NCI-H526 treated with DMSO at 0.1 percent for 48 hours (cell line): ENCODE measurements around the gene TGFBI.
A peak's percentile ranks its signal among the peaks of the same experiment; 100 is the strongest.

Experiments used
- DNase-seq: peaks from one replicate; lab custom pipeline; 2025; lab: John Stamatoyannopoulos, UW

The TGFBI gene

GRCh38 chr5:136094189-136094912 is 65.6 kb downstream of the TGFBI start:
- DNase-seq: no peak

- DNase-seq: no peak
Measured at GRCh38 chr5:136094913-136095641, 66.3 kb downstream of the TGFBI start.

- DNase-seq: no peak
Measured at GRCh38 chr5:136098176-136098575, 69.4 kb downstream of the TGFBI start.

GRCh38 chr5:136099870-136100269 is 71.1 kb downstream of the TGFBI start:
- no peak for DNase-seq

- DNase-seq: no peak
Measured at GRCh38 chr5:136101884-136102283, 73.1 kb downstream of the TGFBI start.

GRCh38 chr5:136103118-136103517 is 74.3 kb downstream of the TGFBI start:
- DNase-seq: no peak

- DNase-seq: no peak
Measured at GRCh38 chr5:136104306-136104965, 75.6 kb downstream of the TGFBI start.

GRCh38 chr5:136106351-136107031 is 77.7 kb downstream of the TGFBI start:
- DNase-seq: peak; percentile 46

GRCh38 chr5:136108180-136108611 is 79.4 kb downstream of the TGFBI start:
- DNase-seq: no peak

GRCh38 chr5:136108766-136109165 is 80.0 kb downstream of the TGFBI start:
- DNase-seq: no peak

GRCh38 chr5:136109453-136110135 is 80.8 kb downstream of the TGFBI start:
- DNase-seq: no peak
